OCI-LY3 (cell line): ENCODE measurements around the gene FFAR2.

ENCODE experiments used
- CTCF ChIP-seq: fragments of 200-600, 300-600 bp; sonication (generic); IDR thresholded peaks from 2 replicates; pipeline ENCODE4 v1.5.1; 2014; ENCODE audit warnings: antibody characterized with exemption, low read length, low read depth
- EZH2phosphoT487 ChIP-seq: fragments of 200-600 bp; shearing (Covaris generic); IDR thresholded peaks from 2 replicates; pipeline ENCODE4 v1.6.1; 2018; ENCODE audit warnings: antibody characterized with exemption, mixed run types, low read depth

GRCh38 chr19:35500611-35501010 is 52.6 kb downstream of the FFAR2 start:
- TF ChIP-seq CTCF (no peak), EZH2phosphoT487 (no peak)
